ENCODE measurements around the gene TEAD1. TPM values are rescaled to one million over a fixed set of nuclear protein-coding genes. Genes with fewer than 3 reads are reported as not detected.

Gene TEAD1
- total and polyA plus RNA-seq, 8 donors: 5.9 to 35.1 (median 22.0) TPM

DNA sequence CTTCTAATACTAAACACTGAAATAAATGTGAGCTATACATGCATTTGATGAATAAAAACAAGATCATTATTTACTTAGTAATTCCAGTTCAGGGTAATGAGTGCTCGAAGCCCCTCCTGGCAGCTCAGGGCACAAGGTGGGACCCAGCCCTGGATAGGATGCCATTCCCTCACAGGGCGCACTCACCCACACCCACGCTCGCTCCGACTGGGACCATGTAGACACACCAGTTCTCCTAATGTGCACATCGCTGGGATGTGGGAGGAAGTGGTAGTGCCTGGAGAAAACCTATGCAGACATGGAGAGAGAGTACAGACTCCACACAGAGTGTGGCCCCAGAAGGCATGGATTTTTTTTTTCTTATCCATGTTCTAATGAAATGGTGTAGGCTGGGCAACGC, 290.4 kb downstream of the TEAD1 start:
- WGBS, 2 donors: 86 to 91% methylated on average over 7 of the region's 7 CpGs
- Histone ChIP-seq H3K27ac (no peak overlapping the region), H3K36me3 (no peaks in the 10 kb centered on the region), H3K27me3 (no peaks in the 10 kb centered on the region), H3K9me3 (no peaks in the 10 kb centered on the region), H3K4me3 (no peak overlapping the region), H3K4me1 (no peaks in the 10 kb centered on the region)
- intact Hi-C loops (cut with DNase I): loop anchor here in 2 of 3 donors (5.0 to 10.0 kb wide), 3 partner anchors 180 to 220 kb away; no protein-coding TSS in a partner anchor
- FAIRE-seq: no peak
- no peak for DNase-seq
- no peak for TF ChIP-seq CTCF (IDR thresholded peaks at IDR 0.05)
- no peak for ATAC-seq

- ATAC-seq (no peak), DNase-seq (no peak), FAIRE-seq (no peak)
- Histone ChIP-seq H3K4me3 (no peak overlapping the region), H3K27ac (no peak overlapping the region), H3K27me3 (no peaks in the 10 kb centered on the region), H3K4me1 (no peaks in the 10 kb centered on the region), H3K36me3 (no peaks in the 10 kb centered on the region), H3K9me3 (no peaks in the 10 kb centered on the region)
- TF ChIP-seq CTCF (IDR thresholded peaks at IDR 0.05): no peak
- intact Hi-C loops (cut with DNase I): loop anchor here in 1 of 3 donors (10.0 kb wide), 2 partner anchors 179 to 219 kb away; no protein-coding TSS in a partner anchor
- 88 to 92% methylated on average over 5 of the region's 5 CpGs for WGBS, 2 donors
Observed at GRCh38 chr11:12966002-12966401, 291.8 kb downstream of the TEAD1 start.

DNA sequence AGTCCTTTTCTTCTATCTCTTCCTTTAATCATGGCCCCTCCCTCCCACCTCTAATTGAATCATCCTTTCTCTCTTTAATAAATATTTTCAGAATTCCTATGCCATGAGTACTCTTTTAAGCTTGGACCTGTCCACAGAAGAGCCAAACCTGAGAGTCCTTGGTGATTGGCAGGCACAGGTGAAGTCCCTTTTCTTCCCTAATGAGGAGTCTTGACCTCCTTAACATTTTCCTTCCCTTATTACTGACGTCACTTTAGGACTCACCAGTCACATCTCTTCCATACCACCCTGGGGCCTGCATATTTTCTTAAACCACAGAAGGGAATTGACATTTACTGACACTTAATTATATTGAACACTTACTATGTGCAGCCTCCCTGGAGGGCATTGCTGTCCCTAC, 293.9 kb downstream of the TEAD1 start:
- no peak overlapping the region for H3K4me3 ChIP-seq
- ATAC-seq (no peak), DNase-seq (no peak), FAIRE-seq (no peak)
- no peak overlapping the region for H3K27ac ChIP-seq
- no peaks in the 10 kb centered on the region for H3K9me3 ChIP-seq
- no peaks in the 10 kb centered on the region for H3K36me3 ChIP-seq
- no peaks in the 10 kb centered on the region for H3K27me3 ChIP-seq
- TF ChIP-seq CTCF (IDR thresholded peaks at IDR 0.05): no peak
- 85 to 86% methylated on average over 1 of the region's 1 CpG for WGBS, 2 donors
- H3K4me1 ChIP-seq: no peaks in the 10 kb centered on the region
- intact Hi-C loops (cut with DNase I): loop anchor here in 1 of 3 donors (10.0 kb wide), 2 partner anchors 177 to 217 kb away; no protein-coding TSS in a partner anchor

DNA sequence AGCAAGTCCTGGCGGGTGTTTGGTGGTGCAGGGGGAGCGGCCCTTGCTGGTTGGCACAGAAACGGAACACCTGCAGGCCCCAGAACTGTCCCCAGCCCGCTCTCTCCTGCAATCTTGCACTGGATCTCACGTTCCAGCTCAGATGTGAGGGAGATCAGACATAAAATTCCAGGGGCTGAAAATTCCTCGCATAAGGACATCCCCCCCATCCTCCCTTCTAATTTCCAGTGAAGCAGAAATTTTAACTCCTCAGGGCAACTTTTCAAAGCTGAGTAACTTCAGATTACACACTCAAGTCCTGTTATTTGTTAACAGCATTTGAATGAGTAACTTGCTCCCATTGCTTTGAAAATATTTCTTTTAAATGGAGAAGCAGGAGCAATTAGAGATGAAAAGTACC, 294.6 kb downstream of the TEAD1 start:
- no peak for ATAC-seq
- Histone ChIP-seq H3K27ac (no peak overlapping the region), H3K4me1 (no peaks in the 10 kb centered on the region), H3K27me3 (no peaks in the 10 kb centered on the region), H3K4me3 (no peak overlapping the region), H3K9me3 (no peaks in the 10 kb centered on the region), H3K36me3 (no peaks in the 10 kb centered on the region)
- no peak for FAIRE-seq
- whole genome bisulfite sequencing, 2 donors: 86 to 88% methylated on average over 6 of the region's 6 CpGs
- no peak for TF ChIP-seq CTCF (IDR thresholded peaks at IDR 0.05)
- no peak for DNase-seq
- intact Hi-C loops (cut with DNase I): loop anchor here in 1 of 3 donors (10.0 kb wide), 2 partner anchors 176 to 216 kb away; no protein-coding TSS in a partner anchor

DNA sequence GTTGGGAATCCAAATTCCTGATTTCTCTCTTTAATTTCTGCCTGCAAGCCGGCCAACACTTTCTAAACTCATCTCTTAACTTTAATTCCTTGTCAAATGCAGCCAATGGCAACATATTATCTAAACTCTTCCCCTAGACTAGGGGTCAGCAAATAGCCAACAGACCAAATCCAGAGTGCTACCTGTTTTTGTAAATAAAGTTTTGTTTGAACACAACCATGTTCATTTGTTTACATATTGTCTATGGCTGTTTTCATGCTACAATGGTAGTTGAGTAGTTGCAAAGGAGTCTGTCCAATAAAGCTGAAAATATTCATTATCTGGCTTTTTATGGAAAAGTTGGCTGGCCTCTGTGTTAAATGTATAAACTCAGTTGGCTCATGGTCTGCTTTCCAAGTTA, 297.7 kb downstream of the TEAD1 start:
- no peak for TF ChIP-seq CTCF (IDR thresholded peaks at IDR 0.05)
- WGBS, 2 donors: 93 to 95% methylated on average over 1 of the region's 1 CpG
- Histone ChIP-seq H3K27me3 (no peaks in the 10 kb centered on the region), H3K27ac (no peak overlapping the region), H3K4me3 (no peak overlapping the region), H3K4me1 (no peaks in the 10 kb centered on the region), H3K9me3 (no peaks in the 10 kb centered on the region), H3K36me3 (no peaks in the 10 kb centered on the region)
- intact Hi-C loops (cut with DNase I): no loop called here
- ATAC-seq (no peak), FAIRE-seq (no peak), DNase-seq (no peak)
